Spleen (tissue), 11 donors: ENCODE measurements around the gene SLC24A3. TPM values are rescaled to one million over a fixed set of nuclear protein-coding genes. Genes with fewer than 3 reads are reported as not detected.

ENCODE experiments used
- DNase-seq: peaks from one replicate; pipeline ENCODE4 v3.0.0-alpha.2; 2020
- H3K27ac ChIP-seq, 8 donors: fragments of 200-600 bp; sonication (generic) in 7 of 8; 1 replicate in 4 of 8; 2 replicates in 4 of 8; pipeline versions ENCODE4 v1.5.0 to v1.8.0; 2016 to 2021; ENCODE audit warnings: inconsistent platforms in 4 of 8, mild to moderate bottlenecking in 4 of 8, moderate library complexity in 1 of 8
- H3K27me3 ChIP-seq, 7 donors: fragments of 200-600 bp; sonication (generic) in 6 of 7; replicated peaks in 1 of 7; 1 replicate in 4 of 7; 2 replicates in 3 of 7; pipeline versions ENCODE4 v1.5.0 to v1.8.0; 2016 to 2021; ENCODE audit warnings: inconsistent platforms in 3 of 7, mild to moderate bottlenecking in 1 of 7
- H3K36me3 ChIP-seq, 6 donors: fragments of 200-600 bp; sonication (generic) in 5 of 6; 1 replicate in 4 of 6; 2 replicates in 2 of 6; pipeline versions ENCODE4 v1.5.0 to v1.8.0; 2016 to 2021; ENCODE audit warnings: inconsistent platforms in 2 of 6
- H3K4me1 ChIP-seq, 6 donors: fragments of 200-600 bp; sonication (generic) in 5 of 6; 1 replicate in 3 of 6; 2 replicates in 3 of 6; pipeline versions ENCODE4 v1.5.0 to v1.8.0; 2016 to 2021; ENCODE audit warnings: inconsistent platforms in 3 of 6
- H3K4me3 ChIP-seq, 8 donors: fragments of 200-600 bp; sonication (generic) in 7 of 8; 1 replicate in 4 of 8; 2 replicates in 4 of 8; pipeline versions ENCODE4 v1.5.0 to v1.8.0; 2016 to 2021; ENCODE audit warnings: inconsistent platforms in 4 of 8, mild to moderate bottlenecking in 4 of 8, moderate library complexity in 2 of 8
- H3K9me3 ChIP-seq, 8 donors: fragments of 200-600 bp; sonication (generic) in 7 of 8; 1 replicate in 4 of 8; 2 replicates in 4 of 8; pipeline versions ENCODE4 v1.5.0 to v1.8.0; 2016 to 2021; ENCODE audit warnings: inconsistent platforms in 4 of 8
- POLR2A ChIP-seq, 3 donors: fragments of 450-650 bp; IDR thresholded peaks; one replicate each; pipeline ENCODE4 v1.5.1; 2017; ENCODE audit warnings: antibody characterized with exemption in 3 of 3, mild to moderate bottlenecking in 1 of 3
- POLR2AphosphoS5 ChIP-seq, 3 donors: sonication (generic); formaldehyde crosslinking; IDR thresholded peaks; one replicate each; pipeline ENCODE4 v1.5.1; 2017; ENCODE audit warnings: antibody characterized with exemption in 3 of 3
- WGBS, 5 donors: extraction: QIAGEN DNeasy Blood & Tissue Kit in 3 of 5; methylation state at CpG; one replicate each; pipeline versions ENCODE4 v1.1.5 to v1.1.7; 2013 to 2018; 5-methylcytosine and 5-hydroxymethylcytosine counted together
- intact Hi-C: fragments of 100-400 bp; cut with DNase I; formaldehyde crosslinking; loops from one replicate; pipeline ENCODE4 v1.15.0; 2023; ENCODE audit warnings: low total_unique reads
- polyA plus RNA-seq, 3 donors: library from polyadenylated mRNA; stranded (reverse); fragments of 200-250 nt; gene quantifications; one replicate each; pipeline ENCODE4 v1.2.1, GENCODE V29; 2013
- total RNA-seq, 7 donors: library from RNA; depleted of rRNA in 3 of 7; stranded (reverse); fragments of >200 nt in 3 of 7; fragmentation: NEBNext Ultra II Directional in 4 of 7; extraction: Animal tissue kit (Norgen Biotek cat#: 25700) in 4 of 7; gene quantifications; one replicate each; pipeline versions ENCODE4 v1.1.0 to v1.2.1, GENCODE V29; 2016 to 2021
- TF ChIP-seq, protein P1 (sequence below), 11 experiments: fragments of 200-600 bp in 7 of 11; fragments of 450-650 bp in 4 of 11; sonication (generic) in 4 of 11; IDR thresholded peaks in 8 of 11; conservative IDR thresholded peaks in 3 of 11; 1 replicate in 7 of 11; 2 replicates in 4 of 11; pipeline versions ENCODE4 v1.4.0 to v1.8.0; 2016 to 2021; ENCODE audit warnings: antibody characterized with exemption in 11 of 11, inconsistent platforms in 4 of 11, mild to moderate bottlenecking in 1 of 11
- donor health status: healthy with polysubstance abuse.
- donor health status: DM: no; HTN: no; CAD: no; lungs with moderate emphysema.
- donor health status: DM: no; HTN: no; CAD: no.
- donor health status: Bipolar disorder and iron deficiency.
- donor health status: healthy.
- donor health status: DM: no; HTN: no; CAD: no.
- donor health status: DM: yes; HTN: yes; CAD: no.

SLC24A3 gene
- total and polyA plus RNA-seq, 10 donors: 0.37 to 3.9 (median 2.6) TPM

GRCh38 chr20:19288636-19289035, 76.2 kb downstream of the SLC24A3 start:
- no peak for TF ChIP-seq POLR2AphosphoS5 (IDR thresholded peaks at IDR 0.05)
- TF ChIP-seq, protein P1, sequence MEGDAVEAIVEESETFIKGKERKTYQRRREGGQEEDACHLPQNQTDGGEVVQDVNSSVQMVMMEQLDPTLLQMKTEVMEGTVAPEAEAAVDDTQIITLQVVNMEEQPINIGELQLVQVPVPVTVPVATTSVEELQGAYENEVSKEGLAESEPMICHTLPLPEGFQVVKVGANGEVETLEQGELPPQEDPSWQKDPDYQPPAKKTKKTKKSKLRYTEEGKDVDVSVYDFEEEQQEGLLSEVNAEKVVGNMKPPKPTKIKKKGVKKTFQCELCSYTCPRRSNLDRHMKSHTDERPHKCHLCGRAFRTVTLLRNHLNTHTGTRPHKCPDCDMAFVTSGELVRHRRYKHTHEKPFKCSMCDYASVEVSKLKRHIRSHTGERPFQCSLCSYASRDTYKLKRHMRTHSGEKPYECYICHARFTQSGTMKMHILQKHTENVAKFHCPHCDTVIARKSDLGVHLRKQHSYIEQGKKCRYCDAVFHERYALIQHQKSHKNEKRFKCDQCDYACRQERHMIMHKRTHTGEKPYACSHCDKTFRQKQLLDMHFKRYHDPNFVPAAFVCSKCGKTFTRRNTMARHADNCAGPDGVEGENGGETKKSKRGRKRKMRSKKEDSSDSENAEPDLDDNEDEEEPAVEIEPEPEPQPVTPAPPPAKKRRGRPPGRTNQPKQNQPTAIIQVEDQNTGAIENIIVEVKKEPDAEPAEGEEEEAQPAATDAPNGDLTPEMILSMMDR (IDR thresholded peaks at IDR 0.05 in 8 of 11, conservative IDR thresholded peaks at IDR 0.05 in 3 of 11): no peak
- TF ChIP-seq POLR2A (IDR thresholded peaks at IDR 0.05): no peak
- no peak for DNase-seq
- WGBS, 5 donors: 54 to 76% (median 71%) methylated on average over 3 of the region's 3 CpGs
- intact Hi-C loops: no loop called here
- H3K9me3 ChIP-seq: no peaks in the 10 kb centered on the region
- H3K4me3 ChIP-seq: no peak overlapping the region
- no peak overlapping the region for H3K27ac ChIP-seq
- no peaks in the 10 kb centered on the region for H3K4me1 ChIP-seq
- no peaks in the 10 kb centered on the region for H3K36me3 ChIP-seq
- H3K27me3 ChIP-seq: no peaks in the 10 kb centered on the region

GRCh38 chr20:19289451-19289850, 77.0 kb downstream of the SLC24A3 start:
- Histone ChIP-seq H3K36me3 (no peaks in the 10 kb centered on the region), H3K9me3 (no peaks in the 10 kb centered on the region), H3K27ac (no peak overlapping the region), H3K4me1 (no peaks in the 10 kb centered on the region), H3K4me3 (no peak overlapping the region), H3K27me3 (no peaks in the 10 kb centered on the region)
- 81 to 98% (median 89%) methylated on average over 2 to 4 of the region's 4 CpGs for WGBS, 5 donors
- intact Hi-C loops: no loop called here
- TF ChIP-seq POLR2A (IDR thresholded peaks at IDR 0.05) (no peak), POLR2AphosphoS5 (IDR thresholded peaks at IDR 0.05) (no peak)
- TF ChIP-seq, protein P1 (IDR thresholded peaks at IDR 0.05 in 8 of 11, conservative IDR thresholded peaks at IDR 0.05 in 3 of 11): no peak
- no peak for DNase-seq

GRCh38 chr20:19291024-19291817, 78.8 kb downstream of the SLC24A3 start:
- no peak for DNase-seq
- 77 to 90% (median 85%) methylated on average over 8 to 11 of the region's 11 CpGs for WGBS, 5 donors
- intact Hi-C loops: no loop called here

GRCh38 chr20:19291818-19292132, 79.3 kb downstream of the SLC24A3 start:
- no peaks in the 10 kb centered on the region for H3K36me3 ChIP-seq
- intact Hi-C loops: no loop called here
- H3K4me3 ChIP-seq: no peak overlapping the region
- TF ChIP-seq, protein P1 (IDR thresholded peaks at IDR 0.05 in 8 of 11, conservative IDR thresholded peaks at IDR 0.05 in 3 of 11): no peak
- TF ChIP-seq POLR2AphosphoS5 (IDR thresholded peaks at IDR 0.05) (no peak), POLR2A (IDR thresholded peaks at IDR 0.05) (no peak)
- H3K27me3 ChIP-seq: no peaks in the 10 kb centered on the region
- WGBS, 5 donors: 95 to 100% (median 96%) methylated on average over 2 of the region's 2 CpGs
- H3K9me3 ChIP-seq: no peaks in the 10 kb centered on the region
- no peaks in the 10 kb centered on the region for H3K4me1 ChIP-seq
- DNase-seq: no peak
- no peak overlapping the region for H3K27ac ChIP-seq

More at GRCh38 chr20:19291024-19291817, 78.8 kb downstream of the SLC24A3 start:
- Histone ChIP-seq H3K9me3 (no peaks in the 10 kb centered on the region), H3K27ac (no peak overlapping the region), H3K4me1 (no peaks in the 10 kb centered on the region), H3K4me3 (no peak overlapping the region), H3K36me3 (no peaks in the 10 kb centered on the region), H3K27me3 (no peaks in the 10 kb centered on the region)
- TF ChIP-seq, protein P1 (IDR thresholded peaks at IDR 0.05 in 8 of 11, conservative IDR thresholded peaks at IDR 0.05 in 3 of 11): no peak
- no peak for TF ChIP-seq POLR2A (IDR thresholded peaks at IDR 0.05)
- no peak for TF ChIP-seq POLR2AphosphoS5 (IDR thresholded peaks at IDR 0.05)
